A673 (cell line): ENCODE data around the gene ITSN1.

Experiments used
- EZH2 ChIP-seq: fragments of 200-600 bp; sonication (generic); IDR thresholded peaks from 2 replicates; pipeline ENCODE4 v1.6.1; 2017; ENCODE audit warnings: borderline replicate concordance, low read depth, mild to moderate bottlenecking, mixed read lengths, antibody characterized with exemption, low read length; ENCODE audit not compliant: poor library complexity, severe bottlenecking
- TF ChIP-seq, protein P1 (sequence below): fragments of 300-800, 200-600 bp; sonication (generic); conservative IDR thresholded peaks from 2 replicates; pipeline ENCODE4 v1.5.1; 2017; ENCODE audit warnings: low read depth, mild to moderate bottlenecking, antibody characterized with exemption, low read length, moderate library complexity, mixed read lengths

DNA sequence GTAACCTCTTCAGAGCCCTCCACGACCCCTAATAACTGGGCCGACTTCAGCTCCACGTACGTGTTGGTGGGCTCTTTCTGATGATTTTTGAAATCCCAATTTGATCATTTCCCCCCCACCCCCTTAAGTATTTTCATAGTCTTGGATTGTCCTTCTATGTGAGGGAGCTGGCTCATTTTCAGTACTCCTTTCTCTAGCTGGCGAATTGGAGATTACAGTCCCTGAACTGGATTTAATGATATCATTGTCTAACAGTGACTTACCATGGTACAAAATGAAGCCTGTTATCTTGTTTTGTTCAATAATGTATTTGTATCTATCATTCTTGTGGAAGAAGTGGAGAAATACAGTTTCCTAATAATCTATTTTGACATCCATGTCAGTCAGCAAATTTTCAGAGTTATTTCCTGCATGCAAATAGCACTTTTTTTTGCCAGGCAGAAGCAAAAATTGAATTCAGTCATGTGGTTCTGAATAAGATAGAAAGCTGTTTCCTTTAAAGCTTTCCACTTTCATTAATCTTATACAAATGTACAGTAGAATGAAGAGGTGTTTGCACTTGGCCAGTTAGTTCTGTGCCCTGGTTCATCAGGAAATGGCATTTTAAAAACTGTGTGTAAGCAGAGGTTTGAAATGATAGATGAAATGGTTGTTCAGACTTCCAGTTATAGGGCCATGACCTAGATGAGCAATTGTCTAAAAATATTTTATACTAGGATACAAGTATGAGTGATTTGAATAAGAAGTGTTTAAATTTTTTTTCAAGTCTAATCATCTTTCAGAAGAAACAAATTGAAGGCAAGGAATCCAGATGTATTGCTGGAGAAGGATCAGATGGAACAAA lies 169.1 kb downstream of the ITSN1 start:
- TF ChIP-seq, protein P1, sequence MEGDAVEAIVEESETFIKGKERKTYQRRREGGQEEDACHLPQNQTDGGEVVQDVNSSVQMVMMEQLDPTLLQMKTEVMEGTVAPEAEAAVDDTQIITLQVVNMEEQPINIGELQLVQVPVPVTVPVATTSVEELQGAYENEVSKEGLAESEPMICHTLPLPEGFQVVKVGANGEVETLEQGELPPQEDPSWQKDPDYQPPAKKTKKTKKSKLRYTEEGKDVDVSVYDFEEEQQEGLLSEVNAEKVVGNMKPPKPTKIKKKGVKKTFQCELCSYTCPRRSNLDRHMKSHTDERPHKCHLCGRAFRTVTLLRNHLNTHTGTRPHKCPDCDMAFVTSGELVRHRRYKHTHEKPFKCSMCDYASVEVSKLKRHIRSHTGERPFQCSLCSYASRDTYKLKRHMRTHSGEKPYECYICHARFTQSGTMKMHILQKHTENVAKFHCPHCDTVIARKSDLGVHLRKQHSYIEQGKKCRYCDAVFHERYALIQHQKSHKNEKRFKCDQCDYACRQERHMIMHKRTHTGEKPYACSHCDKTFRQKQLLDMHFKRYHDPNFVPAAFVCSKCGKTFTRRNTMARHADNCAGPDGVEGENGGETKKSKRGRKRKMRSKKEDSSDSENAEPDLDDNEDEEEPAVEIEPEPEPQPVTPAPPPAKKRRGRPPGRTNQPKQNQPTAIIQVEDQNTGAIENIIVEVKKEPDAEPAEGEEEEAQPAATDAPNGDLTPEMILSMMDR: no peak
- TF ChIP-seq EZH2: no peak
